Neuronal stem cell (in vitro differentiated cells): Measurements from ENCODE around the gene IRAK1.

Experiments
- DNase-seq: peaks from one replicate; pipeline ENCODE4 v3.0.0-alpha.2; 2013; ENCODE audit warnings: low spot score
- H2AFZ ChIP-seq: one replicate; pipeline ENCODE4 v1.6.1; 2013; ENCODE audit warnings: mild to moderate bottlenecking, low read length, inconsistent platforms
- H2AK5ac ChIP-seq: 2 replicates; pipeline ENCODE4 v1.6.1; 2013; ENCODE audit warnings: low read depth, mild to moderate bottlenecking, inconsistent platforms, low read length, moderate library complexity, mixed read lengths
- H2BK120ac ChIP-seq: 2 replicates; pipeline ENCODE4 v1.6.1; 2013; ENCODE audit warnings: low read depth, mild to moderate bottlenecking, inconsistent platforms, low read length, moderate library complexity, mixed read lengths
- H2BK12ac ChIP-seq: one replicate; pipeline ENCODE4 v1.6.1; 2013; ENCODE audit warnings: low read length, inconsistent platforms
- H2BK15ac ChIP-seq: 2 replicates; pipeline ENCODE4 v1.6.1; 2013; ENCODE audit warnings: mild to moderate bottlenecking, low read length, inconsistent platforms, mixed read lengths
- H2BK5ac ChIP-seq: one replicate; pipeline ENCODE4 v1.6.1; 2013; ENCODE audit warnings: inconsistent platforms, mild to moderate bottlenecking, low read length, moderate library complexity
- H3K14ac ChIP-seq: one replicate; pipeline ENCODE4 v1.6.1; 2013; ENCODE audit warnings: low read length, inconsistent platforms
- H3K18ac ChIP-seq: 2 replicates; pipeline ENCODE4 v1.6.1; 2013; ENCODE audit warnings: low read length, inconsistent platforms
- H3K23ac ChIP-seq: 2 replicates; pipeline ENCODE4 v1.6.1; 2013; ENCODE audit warnings: low read depth, mild to moderate bottlenecking, mixed read lengths, low read length, inconsistent platforms; ENCODE audit not compliant: poor library complexity
- H3K27ac ChIP-seq: replicated peaks from 3 replicates; pipeline ENCODE4 v1.5.1; 2013; ENCODE audit warnings: low read length, inconsistent platforms
- H3K27me3 ChIP-seq, 3 experiments: 2 replicates each; pipeline ENCODE4 v1.6.1; 2013; ENCODE audit warnings: low read length in 3 of 3, mild to moderate bottlenecking in 2 of 3, inconsistent platforms in 1 of 3, low read depth in 1 of 3, mixed read lengths in 1 of 3, moderate library complexity in 1 of 3; ENCODE audit not compliant: control insufficient read depth in 3 of 3, insufficient read depth in 3 of 3
- H3K36me3 ChIP-seq, 2 donors: replicated peaks in 1 of 2; 2 replicates each; pipeline ENCODE4 v1.6.1; 2013; ENCODE audit warnings: low read length in 2 of 2; ENCODE audit not compliant: control insufficient read depth in 2 of 2, insufficient read depth in 2 of 2
- H3K4ac ChIP-seq: 2 replicates; pipeline ENCODE4 v1.6.1; 2013; ENCODE audit warnings: inconsistent platforms, mild to moderate bottlenecking, low read length, moderate library complexity
- H3K4me1 ChIP-seq, 2 donors: 1 replicate in 1 of 2; 2 replicates in 1 of 2; pipeline ENCODE4 v1.6.1; 2013; ENCODE audit warnings: low read length in 2 of 2, low read depth in 1 of 2; ENCODE audit not compliant: control insufficient read depth in 2 of 2, insufficient read depth in 1 of 2
- H3K4me2 ChIP-seq: one replicate; pipeline ENCODE4 v1.6.1; 2013; ENCODE audit warnings: mild to moderate bottlenecking, low read length, inconsistent platforms; ENCODE audit not compliant: insufficient read depth, poor library complexity, severe bottlenecking
- H3K4me3 ChIP-seq, 2 donors: 2 replicates each; pipeline ENCODE4 v1.5.1; 2013; ENCODE audit warnings: low read length in 2 of 2, mild to moderate bottlenecking in 2 of 2, inconsistent platforms in 1 of 2, moderate library complexity in 1 of 2
- H3K79me1 ChIP-seq: one replicate; pipeline ENCODE4 v1.6.1; 2013; ENCODE audit warnings: low read depth, mild to moderate bottlenecking, inconsistent platforms, low read length, moderate library complexity
- H3K9ac ChIP-seq: one replicate; pipeline ENCODE4 v1.6.1; 2013; ENCODE audit warnings: mild to moderate bottlenecking, low read depth, low read length, inconsistent platforms; ENCODE audit not compliant: poor library complexity
- H3K9me3 ChIP-seq, 2 donors: replicated peaks in 1 of 2; 2 replicates each; pipeline versions ENCODE3 to v1.6.1; 2013; ENCODE audit warnings: low read length in 2 of 2, mild to moderate bottlenecking in 2 of 2, inconsistent platforms in 1 of 2, low read depth in 1 of 2, mixed read lengths in 1 of 2, moderate library complexity in 1 of 2; ENCODE audit not compliant: control insufficient read depth in 2 of 2, insufficient read depth in 1 of 2
- H4K8ac ChIP-seq: one replicate; pipeline ENCODE4 v1.6.1; 2013; ENCODE audit warnings: low read depth, mild to moderate bottlenecking, inconsistent platforms, low read length, moderate library complexity
- H4K91ac ChIP-seq: one replicate; pipeline ENCODE4 v1.6.1; 2013; ENCODE audit warnings: low read length, low read depth, mild to moderate bottlenecking, inconsistent platforms; ENCODE audit not compliant: poor library complexity
- WGBS, 2 donors: extraction: QIAGEN DNeasy Blood & Tissue Kit; methylation state at CpG; one replicate each; pipeline ENCODE4 v1.1.7; 2013; ENCODE audit warnings: missing lambda C conversion rate in 2 of 2, mixed read lengths in 1 of 2; ENCODE audit not compliant: insufficient read length in 2 of 2, insufficient replicate concordance in 1 of 2; ENCODE audit errors: extremely low coverage in 2 of 2; 5-methylcytosine and 5-hydroxymethylcytosine counted together

IRAK1 gene

GRCh38 chrX:153971124-153971449 is 48.6 kb downstream of the IRAK1 start:
- Histone ChIP-seq H3K14ac (peak overlapping the region; percentile 71), H3K27ac (peak overlapping the region; percentile 99), H2BK120ac (peak overlapping the region; percentile 91), H3K79me1 (peaks cover 8% of the 10 kb centered on the region), H3K4me3 (peak overlapping the region; percentile 66 to 88), H4K8ac (peak overlapping the region; percentile 3), H3K4me2 (peak overlapping the region; percentile 57), H2BK12ac (no peak overlapping the region), H3K4me1 (peaks cover 18 to 32% of the 10 kb centered on the region in 2 donors), H3K9ac (peak overlapping the region; percentile 90), H2BK15ac (no peak overlapping the region), H2AFZ (peak overlapping the region; percentile 78), H3K27me3 (peaks cover 0 to 16% (median 0%) of the 10 kb centered on the region in 3 experiments), H3K9me3 (no peaks in the 10 kb centered on the region), H3K18ac (peak overlapping the region; percentile 98), H2BK5ac (peak overlapping the region; percentile 87), H3K23ac (peak overlapping the region; percentile 85), H3K4ac (no peak overlapping the region), H2AK5ac (peak overlapping the region; percentile 94), H4K91ac (no peak overlapping the region), H3K36me3 (peaks cover 0 to 34% of the 10 kb centered on the region in 2 donors)
- no CpG with 5 or more reads among the region's 34 CpGs for WGBS, 2 donors
- peak; percentile 58 for DNase-seq

DNA sequence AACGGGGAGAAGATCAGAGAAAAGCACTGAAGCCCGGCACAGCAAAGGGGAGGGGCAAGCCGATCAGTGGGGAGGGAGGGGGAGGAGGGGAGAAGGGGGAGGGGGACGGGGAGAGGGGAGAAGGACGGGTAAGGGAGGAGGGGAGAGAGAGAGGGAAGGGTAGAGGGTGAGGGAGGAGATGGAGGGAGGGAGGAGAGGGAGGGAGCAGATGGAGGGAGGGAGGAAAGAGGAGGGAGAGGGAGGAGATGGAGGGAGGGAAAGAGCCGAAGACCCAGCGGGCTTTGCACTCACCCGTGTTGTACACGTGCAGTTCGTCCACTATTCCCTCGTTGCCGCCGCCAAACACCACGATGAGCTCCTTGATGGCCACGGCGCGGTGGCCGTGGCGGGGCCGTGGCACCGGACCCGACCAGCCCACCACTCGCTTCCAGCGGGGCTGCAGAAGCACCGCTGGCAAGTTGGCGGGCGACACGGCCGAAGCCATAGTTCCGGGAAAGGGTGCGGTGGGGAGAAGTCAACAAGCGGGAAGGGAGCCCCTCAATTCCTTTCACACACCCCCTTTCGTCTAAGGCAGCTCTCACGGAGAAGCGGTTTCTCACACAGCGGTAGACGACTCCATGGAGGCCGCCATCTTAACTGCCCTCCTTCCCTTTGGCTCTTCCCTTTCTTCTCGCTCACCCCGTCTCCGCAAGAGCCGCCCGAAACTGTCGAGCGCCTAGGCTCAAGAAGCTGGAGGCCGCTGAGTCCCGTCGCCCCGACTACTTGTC is 49.2 kb downstream of the IRAK1 start:
- H3K4ac ChIP-seq: no peak overlapping the region
- H3K9ac ChIP-seq: peak overlapping the region; percentile 90
- peak overlapping the region; percentile 85 for H3K23ac ChIP-seq
- H2BK5ac ChIP-seq: peak overlapping the region; percentile 87
- H2AFZ ChIP-seq: peak overlapping the region; percentile 78
- H2BK15ac ChIP-seq: no peak overlapping the region
- H2BK120ac ChIP-seq: no peak overlapping the region
- H4K8ac ChIP-seq: no peak overlapping the region
- H2AK5ac ChIP-seq: peak overlapping the region; percentile 81
- H3K18ac ChIP-seq: peak overlapping the region; percentile 98
- WGBS, 2 donors: no CpG with 5 or more reads among the region's 49 CpGs
- H3K27me3 ChIP-seq: peaks cover 0 to 12% (median 0%) of the 10 kb centered on the region in 3 experiments
- peaks cover 8% of the 10 kb centered on the region for H3K79me1 ChIP-seq
- H3K4me3 ChIP-seq: peak overlapping the region; percentile 66 to 88
- DNase-seq: peak; percentile 46
- peak overlapping the region; percentile 57 for H3K4me2 ChIP-seq
- H4K91ac ChIP-seq: no peak overlapping the region
- peak overlapping the region; percentile 99 for H3K27ac ChIP-seq
- peak overlapping the region; percentile 38 for H3K14ac ChIP-seq
- H2BK12ac ChIP-seq: no peak overlapping the region
- H3K36me3 ChIP-seq: peaks cover 0 to 38% of the 10 kb centered on the region in 2 donors
- H3K9me3 ChIP-seq: no peaks in the 10 kb centered on the region
- H3K4me1 ChIP-seq: peaks cover 18 to 32% of the 10 kb centered on the region in 2 donors

DNA sequence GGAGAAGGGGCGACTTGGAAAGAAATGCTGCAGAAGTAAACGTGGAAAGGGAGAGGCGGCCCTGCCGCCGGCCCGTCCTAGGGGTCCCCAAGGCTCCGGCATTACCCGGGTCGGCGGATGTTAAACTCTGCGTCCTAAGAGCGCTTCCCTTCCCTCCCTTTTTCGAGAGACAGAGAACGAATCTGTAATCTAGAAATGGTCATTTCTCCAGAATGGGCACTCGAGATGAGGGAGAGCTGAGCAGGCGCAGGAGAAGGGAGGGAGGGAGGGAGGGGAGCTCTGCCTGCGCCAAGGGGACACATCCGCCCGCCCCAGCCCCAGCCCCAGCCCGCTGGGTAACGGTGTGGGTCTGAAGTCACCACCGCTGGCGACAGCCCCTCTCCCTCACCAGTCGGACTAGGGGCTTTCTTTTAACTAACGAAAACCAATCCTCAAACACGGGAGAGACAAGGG is 49.8 kb downstream of the IRAK1 start:
- WGBS, 2 donors: no CpG with 5 or more reads among the region's 26 CpGs
- H3K4me2 ChIP-seq: peak overlapping the region; percentile 69
- H2BK12ac ChIP-seq: no peak overlapping the region
- peak overlapping the region; percentile 17 for H3K23ac ChIP-seq
- H3K9ac ChIP-seq: peak overlapping the region; percentile 21
- H3K27ac ChIP-seq: peak overlapping the region; percentile 70
- H4K8ac ChIP-seq: no peak overlapping the region
- H2BK15ac ChIP-seq: no peak overlapping the region
- H3K9me3 ChIP-seq: no peaks in the 10 kb centered on the region
- no peak overlapping the region for H2BK5ac ChIP-seq
- peaks cover 0 to 15% (median 0%) of the 10 kb centered on the region in 3 experiments for H3K27me3 ChIP-seq
- H2BK120ac ChIP-seq: no peak overlapping the region
- H3K4ac ChIP-seq: no peak overlapping the region
- no peak overlapping the region for H3K18ac ChIP-seq
- peak overlapping the region; percentile 53 for H2AFZ ChIP-seq
- H3K4me3 ChIP-seq: peak overlapping the region; percentile 66 to 80
- peaks cover 18 to 32% of the 10 kb centered on the region in 2 donors for H3K4me1 ChIP-seq
- H3K14ac ChIP-seq: no peak overlapping the region
- no peak overlapping the region for H2AK5ac ChIP-seq
- DNase-seq: no peak
- H3K79me1 ChIP-seq: peaks cover 8% of the 10 kb centered on the region
- peaks cover 0 to 44% of the 10 kb centered on the region in 2 donors for H3K36me3 ChIP-seq
- H4K91ac ChIP-seq: no peak overlapping the region

GRCh38 chrX:153969125-153969903 is 50.4 kb downstream of the IRAK1 start:
- no peak for DNase-seq
- H3K4me1 ChIP-seq: peaks cover 16 to 32% of the 10 kb centered on the region in 2 donors
- H4K91ac ChIP-seq: no peak overlapping the region
- peak overlapping the region; percentile 84 for H3K9ac ChIP-seq
- H2AFZ ChIP-seq: no peak overlapping the region
- H3K4ac ChIP-seq: no peak overlapping the region
- H3K18ac ChIP-seq: no peak overlapping the region
- H3K27me3 ChIP-seq: peaks cover 0 to 12% (median 0%) of the 10 kb centered on the region in 3 experiments
- peaks cover 8% of the 10 kb centered on the region for H3K79me1 ChIP-seq
- no peak overlapping the region for H2BK15ac ChIP-seq
- peak overlapping the region; percentile 17 for H3K23ac ChIP-seq
- peak overlapping the region; percentile 38 for H3K14ac ChIP-seq
- peaks cover 2 to 50% of the 10 kb centered on the region in 2 donors for H3K36me3 ChIP-seq
- H3K9me3 ChIP-seq: no peaks in the 10 kb centered on the region
- H3K4me3 ChIP-seq: peak overlapping the region; percentile 66 to 80
- no peak overlapping the region for H2BK120ac ChIP-seq
- no peak overlapping the region for H2BK5ac ChIP-seq
- peak overlapping the region; percentile 69 for H3K4me2 ChIP-seq
- no CpG with 5 or more reads among the region's 25 CpGs for WGBS, 2 donors
- no peak overlapping the region for H2AK5ac ChIP-seq
- peak overlapping the region; percentile 70 for H3K27ac ChIP-seq
- H2BK12ac ChIP-seq: no peak overlapping the region
- H4K8ac ChIP-seq: no peak overlapping the region
